Epithelial cell of esophagus (primary cell): ENCODE results near the gene UBE3D.

Experiments
- DNase-seq: peaks from one replicate; pipeline ENCODE4 v3.0.0; 2010; ENCODE audit warnings: low read depth
- H3K4me3 ChIP-seq: 2 replicates; pipeline ENCODE4 v1.5.1; 2011; ENCODE audit warnings: mild to moderate bottlenecking, low read length, control low read depth
- CTCF ChIP-seq: IDR thresholded peaks from 2 replicates; pipeline ENCODE4 v1.5.1; 2011; ENCODE audit warnings: low read depth, mild to moderate bottlenecking, low read length, control low read depth, inconsistent platforms; ENCODE audit not compliant: insufficient read depth; ENCODE audit errors: missing control alignments

Gene UBE3D

GRCh38 chr6:83097204-83097603 lies 31.6 kb upstream of the UBE3D start:
- no peak for DNase-seq
- H3K4me3 ChIP-seq, result no peak overlapping the region
- TF ChIP-seq CTCF, result no peak

- no peak for TF ChIP-seq CTCF
- H3K4me3 ChIP-seq, result no peak overlapping the region
- DNase-seq, result no peak
These were observed 31.1 kb upstream of the UBE3D start for GRCh38 chr6:83096791-83097190.

GRCh38 chr6:83092756-83093399 lies 27.2 kb upstream of the UBE3D start:
- DNase-seq, result no peak
- no peak for TF ChIP-seq CTCF
- no peak overlapping the region for H3K4me3 ChIP-seq

- no peak overlapping the region for H3K4me3 ChIP-seq
- no peak for TF ChIP-seq CTCF
- no peak for DNase-seq
These were observed 21.1 kb upstream of the UBE3D start for GRCh38 chr6:83086751-83087150.

GRCh38 chr6:83083476-83083875 lies 17.8 kb upstream of the UBE3D start:
- no peak overlapping the region for H3K4me3 ChIP-seq
- TF ChIP-seq CTCF, result no peak
- no peak for DNase-seq

- peak; percentile 31 for DNase-seq
- H3K4me3 ChIP-seq, result no peak overlapping the region
- no peak for TF ChIP-seq CTCF
These were observed 8.0 kb upstream of the UBE3D start for GRCh38 chr6:83073615-83074014.

GRCh38 chr6:83072726-83073125 lies 7.1 kb upstream of the UBE3D start:
- DNase-seq, result no peak
- no peak overlapping the region for H3K4me3 ChIP-seq
- no peak for TF ChIP-seq CTCF
